NCI-H187 (cell line): ENCODE data around the gene UNC119B.

Experiments
- DNase-seq, 2 experiments: peaks; one replicate each; lab custom pipeline; 2025; lab: John Stamatoyannopoulos, UW

UNC119B gene

GRCh38 chr12:120739821-120740613 is 29.8 kb downstream of the UNC119B start:
- DNase-seq: no peak

- no peak for DNase-seq
Observed at GRCh38 chr12:120740871-120741270, 30.6 kb downstream of the UNC119B start.

- no peak for DNase-seq
Observed at GRCh38 chr12:120741476-120742421, 31.5 kb downstream of the UNC119B start.

GRCh38 chr12:120744922-120745493 is 34.8 kb downstream of the UNC119B start:
- no peak for DNase-seq

GRCh38 chr12:120748242-120748641 is 38.0 kb downstream of the UNC119B start:
- no peak for DNase-seq

- DNase-seq: no peak
Observed at GRCh38 chr12:120749256-120749655, 39.0 kb downstream of the UNC119B start.

GRCh38 chr12:120750806-120751205 is 40.5 kb downstream of the UNC119B start:
- DNase-seq: no peak

- DNase-seq: no peak
Observed at GRCh38 chr12:120751389-120751788, 41.1 kb downstream of the UNC119B start.

- DNase-seq: no peak
Observed at GRCh38 chr12:120754792-120755191, 44.5 kb downstream of the UNC119B start.

GRCh38 chr12:120755269-120755668 is 45.0 kb downstream of the UNC119B start:
- no peak for DNase-seq

- DNase-seq: no peak
Observed at GRCh38 chr12:120757226-120757742, 47.0 kb downstream of the UNC119B start.

- DNase-seq: no peak
Observed at GRCh38 chr12:120757949-120758348, 47.7 kb downstream of the UNC119B start.

GRCh38 chr12:120758798-120759590 is 48.7 kb downstream of the UNC119B start:
- no peak for DNase-seq

- peak; percentile 93 to 97 for DNase-seq
Observed at GRCh38 chr12:120759591-120760348, 49.5 kb downstream of the UNC119B start.

GRCh38 chr12:120760349-120761254 is 50.3 kb downstream of the UNC119B start:
- peak in 1 of 2 experiments; percentile 51 for DNase-seq

GRCh38 chr12:120761519-120761934 is 51.3 kb downstream of the UNC119B start:
- peak; percentile 38 to 67 for DNase-seq

- DNase-seq: no peak
Observed at GRCh38 chr12:120762086-120762485, 51.8 kb downstream of the UNC119B start.

- no peak for DNase-seq
Observed at GRCh38 chr12:120763250-120763649, 53.0 kb downstream of the UNC119B start.

- no peak for DNase-seq
Observed at GRCh38 chr12:120764816-120765215, 54.6 kb downstream of the UNC119B start.

- DNase-seq: no peak
Observed at GRCh38 chr12:120766566-120766965, 56.3 kb downstream of the UNC119B start.
